ENCODE results near the gene LIMS2. TPM values are rescaled to one million over a fixed set of nuclear protein-coding genes. Genes with fewer than 3 reads are reported as not detected.

The LIMS2 gene
- polyA plus RNA-seq, 2 of the 4 experiments (the other 2 are of a cell fraction) = 1.2 to 6.1 TPM

DNA sequence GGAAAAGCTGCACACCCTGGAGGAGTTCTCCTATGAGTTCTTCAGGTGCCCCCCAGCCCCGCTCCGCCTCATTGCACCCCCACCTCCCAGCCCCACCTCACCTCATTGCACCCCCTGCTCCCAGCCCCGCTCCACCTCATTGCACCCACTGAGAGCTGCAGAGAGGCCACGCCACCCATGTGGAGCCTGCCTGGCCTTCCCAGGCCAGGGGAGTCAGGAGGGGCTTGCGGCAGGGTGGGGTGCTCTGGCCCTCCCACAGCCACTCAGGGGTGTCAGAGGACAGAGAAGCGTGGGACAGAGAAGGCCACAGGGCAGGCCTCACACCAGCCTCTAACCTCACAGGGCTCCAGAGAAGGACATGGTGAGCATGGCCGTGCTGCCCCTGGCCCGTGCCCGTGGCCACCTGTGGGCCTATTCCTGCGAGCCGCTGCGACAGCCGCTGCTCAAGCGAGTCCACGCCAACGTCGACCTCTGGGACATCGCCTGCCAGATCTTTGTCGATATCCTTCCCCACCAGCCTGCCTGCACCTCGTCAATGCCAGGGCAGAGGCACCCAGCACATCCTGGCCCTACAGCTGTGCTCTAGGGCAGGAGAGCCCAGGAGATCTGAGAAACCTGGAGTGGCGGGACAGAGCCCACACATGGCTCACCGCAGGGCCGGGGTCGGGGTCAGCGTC is 44.3 kb downstream of the LIMS2 start (continued):
- TF ChIP-seq ELK1 (IDR thresholded peaks at IDR 0.05; ENCODE audit: low read depth, low read length) (no peak), RFX5 (IDR thresholded peaks at IDR 0.05) (no peak), HOXB5 (CRISPR knock-in tag; IDR thresholded peaks at IDR 0.05) (no peak), RAD21 (conservative IDR thresholded peaks at IDR 0.05 in 1 of 2, IDR thresholded peaks at IDR 0.05 in 1 of 2) (no peak), GATA3 (IDR thresholded peaks at IDR 0.05; ENCODE audit: borderline replicate concordance) (no peak)

DNA sequence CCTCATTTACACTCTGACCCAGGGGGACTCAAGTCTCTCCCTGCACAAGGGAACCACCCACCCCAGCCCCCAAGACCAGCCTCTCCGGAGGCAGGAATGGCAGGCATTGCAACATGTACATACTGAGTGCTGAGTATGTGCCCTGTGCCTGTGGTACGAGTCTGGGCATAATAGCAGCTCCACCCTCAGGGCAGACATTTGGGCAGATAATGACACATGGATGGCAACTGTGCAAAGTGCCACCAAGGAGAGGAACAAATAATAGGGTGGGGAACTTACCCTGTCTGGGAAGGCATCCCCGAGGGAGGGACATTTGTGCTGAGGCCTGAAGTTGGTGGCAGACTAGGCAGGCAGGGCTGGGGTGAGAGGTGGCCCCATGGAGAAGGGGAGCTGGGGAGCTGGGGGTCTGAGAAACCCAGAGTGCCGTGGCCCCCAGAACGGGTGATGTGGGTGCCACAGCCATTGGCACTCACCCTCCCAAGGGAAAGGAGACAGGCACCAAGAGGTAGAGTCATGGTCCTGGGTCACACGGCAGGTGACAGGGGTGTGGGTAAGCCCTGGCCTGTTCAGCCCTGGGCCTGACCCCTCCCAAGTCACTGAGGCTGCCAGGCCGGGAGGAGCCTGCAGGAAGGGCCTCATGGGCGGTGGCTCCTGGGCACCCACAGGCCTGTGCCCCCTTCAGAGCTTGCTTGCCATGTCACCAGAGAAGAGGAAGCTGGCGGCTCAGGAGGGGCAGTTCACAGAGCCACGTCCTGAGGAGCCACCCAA is 45.0 kb downstream of the LIMS2 start:
- Histone ChIP-seq H3K4me1 (no peaks in the 10 kb centered on the region), H3K9me3 (no peaks in the 10 kb centered on the region), H3K4me3 (no peak overlapping the region), H3K4me2 (no peak overlapping the region), H3K27ac (no peak overlapping the region)
- DNase-seq (ENCODE audit: low read depth in 1 of 2, low spot score in 1 of 2) (no peak), FAIRE-seq (no peak), ATAC-seq (no peak)
- WGBS (ENCODE audit: missing lambda C conversion rate) = 58% methylated on average over 7 of the region's 10 CpGs
- TF ChIP-seq ZSCAN20 (CRISPR knock-in tag; IDR thresholded peaks at IDR 0.05) = no peak
- CTCF ChIA-PET = interaction anchor here (0.9 to 3.2 kb wide), 2 partner anchors 19 to 37 kb away, joined by 3 to 11 read pairs; no protein-coding TSS in a partner anchor
- POLR2A ChIA-PET = interaction anchor here (2.5 kb wide), 1 partner anchor 104 kb away, joined by 5 read pairs; the partner anchor contains the start of gene IWS1

DNA sequence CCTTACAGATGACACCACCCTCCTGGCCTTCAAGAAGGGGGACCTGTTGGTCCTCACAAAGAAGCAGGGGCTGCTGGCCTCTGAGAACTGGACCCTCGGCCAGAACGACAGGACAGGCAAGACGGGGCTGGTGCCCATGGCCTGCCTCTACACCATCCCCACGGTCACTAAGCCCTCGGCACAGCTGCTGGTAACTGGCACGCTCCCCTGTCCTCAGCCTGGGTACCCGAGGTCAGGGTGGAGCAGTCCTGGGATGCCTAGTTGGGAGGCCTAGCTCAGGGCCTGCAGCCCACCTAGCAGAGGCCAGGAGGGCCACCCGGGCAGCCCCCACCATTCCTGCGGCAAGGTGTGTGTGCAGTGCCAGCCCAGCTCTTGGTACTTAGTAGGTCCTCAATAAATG is 45.7 kb downstream of the LIMS2 start:
- Histone ChIP-seq H3K4me3 (no peak overlapping the region), H3K4me2 (no peak overlapping the region), H3K4me1 (no peaks in the 10 kb centered on the region), H3K9me3 (no peaks in the 10 kb centered on the region), H3K27ac (no peak overlapping the region)
- WGBS (ENCODE audit: missing lambda C conversion rate) = 47% methylated on average over 6 of the region's 9 CpGs
- ChIA-PET POLR2A (interaction anchor here (2.5 kb wide), 1 partner anchor 103 kb away, joined by 5 read pairs; the partner anchor contains the start of gene IWS1), CTCF (interaction anchor here (0.9 to 3.2 kb wide), 2 partner anchors 20 to 36 kb away, joined by 3 to 11 read pairs; no protein-coding TSS in a partner anchor)
- no peak for ATAC-seq
- DNase-seq (ENCODE audit: low read depth in 1 of 2, low spot score in 1 of 2) = no peak
- no peak for TF ChIP-seq CHD4 (IDR thresholded peaks at IDR 0.05; ENCODE audit: borderline replicate concordance)
- TF ChIP-seq, protein P1, sequence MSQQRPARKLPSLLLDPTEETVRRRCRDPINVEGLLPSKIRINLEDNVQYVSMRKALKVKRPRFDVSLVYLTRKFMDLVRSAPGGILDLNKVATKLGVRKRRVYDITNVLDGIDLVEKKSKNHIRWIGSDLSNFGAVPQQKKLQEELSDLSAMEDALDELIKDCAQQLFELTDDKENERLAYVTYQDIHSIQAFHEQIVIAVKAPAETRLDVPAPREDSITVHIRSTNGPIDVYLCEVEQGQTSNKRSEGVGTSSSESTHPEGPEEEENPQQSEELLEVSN (IDR thresholded peaks at IDR 0.05; ENCODE audit: borderline replicate concordance, low read depth) = no peak
- no peak for TF ChIP-seq MYC (IDR thresholded peaks at IDR 0.05; ENCODE audit: borderline replicate concordance, low read length)
- TF ChIP-seq, protein P2, sequence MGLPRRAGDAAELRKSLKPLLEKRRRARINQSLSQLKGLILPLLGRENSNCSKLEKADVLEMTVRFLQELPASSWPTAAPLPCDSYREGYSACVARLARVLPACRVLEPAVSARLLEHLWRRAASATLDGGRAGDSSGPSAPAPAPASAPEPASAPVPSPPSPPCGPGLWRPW (IDR thresholded peaks at IDR 0.05) = no peak
- no peak for TF ChIP-seq SREBF2 (IDR thresholded peaks at IDR 0.05)
- TF ChIP-seq CHD2 (IDR thresholded peaks at IDR 0.05; ENCODE audit: low read length, partially characterized antibody) = no peak
- TF ChIP-seq NR3C1 (IDR thresholded peaks at IDR 0.05) = no peak
- no peak for FAIRE-seq

DNA sequence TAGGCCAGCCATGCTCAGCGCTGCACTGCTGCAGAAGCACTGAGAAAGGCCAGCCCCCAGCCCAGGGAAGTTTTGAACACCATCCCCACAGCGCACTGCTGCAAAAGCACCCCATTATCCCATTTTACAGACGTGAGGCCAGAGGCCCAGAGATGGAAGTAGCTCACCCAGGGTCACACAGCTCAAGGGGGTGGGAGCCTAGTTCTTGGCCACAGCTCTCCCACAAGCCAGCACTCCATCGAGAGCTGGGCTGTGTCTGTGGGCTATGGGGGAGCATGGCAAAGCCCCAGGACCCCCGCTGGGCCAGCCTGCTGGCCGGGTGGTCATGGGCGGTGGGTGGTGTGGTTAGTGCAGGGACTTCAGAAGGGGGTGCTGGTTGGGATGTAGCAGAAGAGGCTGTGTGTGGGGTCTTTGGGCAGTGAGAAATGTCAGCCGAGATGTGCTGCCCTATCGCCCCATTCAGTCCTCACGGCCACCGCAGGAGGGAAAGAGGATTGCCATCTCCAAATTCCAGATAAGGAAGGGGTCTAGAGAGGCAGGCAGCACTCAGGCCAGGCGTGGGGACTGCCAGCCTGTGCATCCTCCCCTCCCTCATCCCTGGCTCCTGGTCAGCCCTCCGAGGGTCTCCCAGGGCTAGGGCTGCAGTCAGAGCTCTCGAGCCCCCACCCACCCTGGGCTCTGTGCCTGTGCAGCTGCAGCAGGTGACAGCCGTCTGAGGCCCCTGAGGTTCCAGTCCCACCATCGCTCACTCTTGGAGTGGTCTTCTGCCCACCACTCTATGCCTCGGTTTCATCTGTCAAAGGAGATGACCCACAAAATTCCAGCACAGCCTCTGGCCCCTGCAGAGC is 46.3 kb downstream of the LIMS2 start:
- Histone ChIP-seq H3K27ac (no peak overlapping the region), H3K4me3 (no peak overlapping the region), H3K4me1 (no peaks in the 10 kb centered on the region; the same call in 2 of the 3 replicates), H3K4me2 (no peak overlapping the region), H3K9me3 (no peaks in the 10 kb centered on the region)
- ChIA-PET POLR2A (interaction anchor here (2.5 kb wide), 1 partner anchor 103 kb away, joined by 5 read pairs; the partner anchor contains the start of gene IWS1), CTCF (interaction anchor here (0.6 to 3.2 kb wide), 2 partner anchors 21 to 173 kb away, joined by 6 to 11 read pairs; no protein-coding TSS in a partner anchor)
- ATAC-seq = no peak
- no peak for DNase-seq (ENCODE audit: low read depth in 1 of 2, low spot score in 1 of 2)
- WGBS (ENCODE audit: missing lambda C conversion rate) = 68% methylated on average over 14 of the region's 17 CpGs
- no peak for FAIRE-seq
- no peak for TF ChIP-seq KDM1A (IDR thresholded peaks at IDR 0.05; ENCODE audit: low read depth)
- no peak for TF ChIP-seq RCOR1 (IDR thresholded peaks at IDR 0.05; ENCODE audit: low read depth, low read length)
- TF ChIP-seq, protein P3, sequence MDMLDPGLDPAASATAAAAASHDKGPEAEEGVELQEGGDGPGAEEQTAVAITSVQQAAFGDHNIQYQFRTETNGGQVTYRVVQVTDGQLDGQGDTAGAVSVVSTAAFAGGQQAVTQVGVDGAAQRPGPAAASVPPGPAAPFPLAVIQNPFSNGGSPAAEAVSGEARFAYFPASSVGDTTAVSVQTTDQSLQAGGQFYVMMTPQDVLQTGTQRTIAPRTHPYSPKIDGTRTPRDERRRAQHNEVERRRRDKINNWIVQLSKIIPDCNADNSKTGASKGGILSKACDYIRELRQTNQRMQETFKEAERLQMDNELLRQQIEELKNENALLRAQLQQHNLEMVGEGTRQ (IDR thresholded peaks at IDR 0.05) = no peak
- TF ChIP-seq MAFK (IDR thresholded peaks at IDR 0.05; ENCODE audit: partially characterized antibody) = no peak
- TF ChIP-seq SMC3 (IDR thresholded peaks at IDR 0.05) = no peak
- no peak for TF ChIP-seq CTCF (IDR thresholded peaks at IDR 0.05)
- no peak for TF ChIP-seq TP53 (CRISPR knock-in tag; IDR thresholded peaks at IDR 0.05)
- no peak for TF ChIP-seq ZFP36 (IDR thresholded peaks at IDR 0.05; ENCODE audit: borderline replicate concordance, partially characterized antibody)
- no peak for TF ChIP-seq RNF2 (IDR thresholded peaks at IDR 0.05; ENCODE audit: borderline replicate concordance, low read depth)
- TF ChIP-seq POLR2A (IDR thresholded peaks at IDR 0.05; ENCODE audit: low read length) = no peak
